Lower leg skin (tissue), 3 donors: ENCODE measurements around the gene CAV2.

ENCODE experiments used
- CTCF ChIP-seq, 3 donors: fragments of 450-650 bp; IDR thresholded peaks; one replicate each; pipeline ENCODE4 v1.5.1; 2016; ENCODE audit warnings: antibody characterized with exemption in 3 of 3, mild to moderate bottlenecking in 3 of 3, moderate library complexity in 2 of 3
- POLR2A ChIP-seq, 2 donors: fragments of 450-650 bp; IDR thresholded peaks; one replicate each; pipeline ENCODE4 v1.6.1; 2016 to 2017; ENCODE audit warnings: antibody characterized with exemption in 2 of 2, mild to moderate bottlenecking in 1 of 2, moderate library complexity in 1 of 2

- no peak for TF ChIP-seq CTCF (IDR thresholded peaks at IDR 0.05)
- no peak for TF ChIP-seq POLR2A (IDR thresholded peaks at IDR 0.05)
These were observed 6.9 kb upstream of the CAV2 start for GRCh38 chr7:116492654-116493109.
